ENCODE data around the gene LCA5. TPM values are rescaled to one million over a fixed set of nuclear protein-coding genes. Genes with fewer than 3 reads are reported as not detected.

The LCA5 gene
- total RNA-seq, 1 experiment from 2014 or later, result 2.0 TPM

GRCh38 chr6:79467716-79468115 is 69.5 kb downstream of the LCA5 start:
- no peak for DNase-seq (ENCODE audit: low read depth, low spot score)
- ChIA-PET RAD21 (ENCODE audit: low non-redundant PET in 1 of 2, low total read pairs in 2 of 2, uncharacterized antibody in 2 of 2, unreplicated experiment in 2 of 2) (no interaction called here), CTCF (interaction anchor here (1.0 to 1.3 kb wide), 3 partner anchors 8 to 205 kb away, joined by 3 to 4 read pairs (median 3); no protein-coding TSS in a partner anchor), POLR2A (no interaction called here)
- H4K20me1 ChIP-seq (ENCODE audit: insufficient read depth), result no peaks in the 10 kb centered on the region
- no peak overlapping the region for H3K4me3 ChIP-seq (replicated peaks in 1 of 2; ENCODE audit: low read depth in 1 of 2, low read length in 2 of 2)
- no TSS peak for BruUV-seq (replicated peaks)
- H3K27me3 ChIP-seq (ENCODE audit: insufficient read depth, low read length), result no peaks in the 10 kb centered on the region
- no peak overlapping the region for H3K27ac ChIP-seq (ENCODE audit: low read depth, low read length)
- peaks cover 21 to 36% of the 10 kb centered on the region in 2 experiments for H3K4me1 ChIP-seq (ENCODE audit: control insufficient read depth in 1 of 2, insufficient read depth in 2 of 2, low read length in 2 of 2)
- peak overlapping the region; percentile 14 for H2AFZ ChIP-seq (ENCODE audit: low read depth, low read length, poor library complexity, severe bottlenecking)
- H3K79me2 ChIP-seq (ENCODE audit: insufficient read depth, low read length), result no peaks in the 10 kb centered on the region
- TF ChIP-seq EZH2 (IDR thresholded peaks at IDR 0.05), result no peak
- intact Hi-C loops (cut with micrococcal nuclease), result no loop called here
- 0 out of 2 replicates have a peak, but pooled peaks have one; percentile 46 for ATAC-seq
- no peak overlapping the region for H3K9ac ChIP-seq (ENCODE audit: low read length)
- no peaks in the 10 kb centered on the region for H3K36me3 ChIP-seq (ENCODE audit: control insufficient read depth in 1 of 2, insufficient read depth in 2 of 2, low read length in 2 of 2)
- no peaks in the 10 kb centered on the region for H3K9me3 ChIP-seq (ENCODE audit: control insufficient read depth in 1 of 2, insufficient read depth in 1 of 2, low read depth in 1 of 2, low read length in 2 of 2)
- peak overlapping the region; percentile 4; the same call in 1 of the 2 replicates for H3K4me2 ChIP-seq (ENCODE audit: low read length)
- H3K9me2 ChIP-seq (ENCODE audit: insufficient read depth), result no peaks in the 10 kb centered on the region

- Histone ChIP-seq H3K4me2 (ENCODE audit: low read length) (no peak overlapping the region; the same call in 1 of the 2 replicates), H3K9ac (ENCODE audit: low read length) (no peak overlapping the region), H3K36me3 (ENCODE audit: control insufficient read depth in 1 of 2, insufficient read depth in 2 of 2, low read length in 2 of 2) (no peaks in the 10 kb centered on the region), H3K9me3 (ENCODE audit: control insufficient read depth in 1 of 2, insufficient read depth in 1 of 2, low read depth in 1 of 2, low read length in 2 of 2) (no peaks in the 10 kb centered on the region), H4K20me1 (ENCODE audit: insufficient read depth) (no peaks in the 10 kb centered on the region), H3K4me1 (ENCODE audit: control insufficient read depth in 1 of 2, insufficient read depth in 2 of 2, low read length in 2 of 2) (peaks cover 21 to 36% of the 10 kb centered on the region in 2 experiments), H3K79me2 (ENCODE audit: insufficient read depth, low read length) (no peaks in the 10 kb centered on the region), H3K27me3 (ENCODE audit: insufficient read depth, low read length) (no peaks in the 10 kb centered on the region), H3K27ac (ENCODE audit: low read depth, low read length) (no peak overlapping the region), H3K9me2 (ENCODE audit: insufficient read depth) (no peaks in the 10 kb centered on the region), H2AFZ (ENCODE audit: low read depth, low read length, poor library complexity, severe bottlenecking) (peak overlapping the region; percentile 53), H3K4me3 (replicated peaks in 1 of 2; ENCODE audit: low read depth in 1 of 2, low read length in 2 of 2) (no peak overlapping the region)
- TF ChIP-seq EZH2phosphoT487 (IDR thresholded peaks at IDR 0.05; ENCODE audit: borderline replicate concordance) (no peak), POLR2A (IDR thresholded peaks at IDR 0.05; ENCODE audit: borderline replicate concordance, extremely low read depth, insufficient read depth, insufficient read length) (no peak), YY1 (IDR thresholded peaks at IDR 0.05; ENCODE audit: extremely low read depth, insufficient replicate concordance, low read depth, low read length) (no peak), ZNF274 (IDR thresholded peaks at IDR 0.05; ENCODE audit: low read depth, low read length) (no peak), CEBPB (IDR thresholded peaks at IDR 0.05; ENCODE audit: low read depth) (no peak), FOSL1 (IDR thresholded peaks at IDR 0.05; ENCODE audit: low read depth) (no peak), RAD21 (IDR thresholded peaks at IDR 0.05; ENCODE audit: low read depth) (peak; percentile 73), ZBTB33 (IDR thresholded peaks at IDR 0.05; ENCODE audit: extremely low read depth, insufficient replicate concordance, low read length) (no peak), ATF3 (IDR thresholded peaks at IDR 0.05) (no peak), CTCF (IDR thresholded peaks at IDR 0.05 in 2 of 3, conservative IDR thresholded peaks at IDR 0.05 in 1 of 3; ENCODE audit: borderline replicate concordance in 1 of 3, insufficient read depth in 1 of 3, low read depth in 2 of 3, low read length in 2 of 3) (peak; percentile 35 to 53 (median 37); a peak in 5 of 6 replicates)
- ChIA-PET RAD21 (ENCODE audit: low non-redundant PET in 1 of 2, low total read pairs in 2 of 2, uncharacterized antibody in 2 of 2, unreplicated experiment in 2 of 2) (no interaction called here), CTCF (interaction anchor here (1.3 kb wide), 1 partner anchor 206 kb away, joined by 3 read pairs; no protein-coding TSS in a partner anchor), POLR2A (no interaction called here)
- no TSS peak for BruUV-seq (replicated peaks)
- no peak for ATAC-seq
- intact Hi-C loops (cut with micrococcal nuclease), result no loop called here
- peak; percentile 10 for DNase-seq (ENCODE audit: low read depth, low spot score)
Measured at GRCh38 chr6:79466207-79466834, 70.9 kb downstream of the LCA5 start.
